ENCODE results near the gene ARHGEF2. TPM values are rescaled to one million over a fixed set of nuclear protein-coding genes. Genes with fewer than 3 reads are reported as not detected.

The ARHGEF2 gene
- total RNA-seq, 1 experiment from 2014 or later: 69.5 TPM

DNA sequence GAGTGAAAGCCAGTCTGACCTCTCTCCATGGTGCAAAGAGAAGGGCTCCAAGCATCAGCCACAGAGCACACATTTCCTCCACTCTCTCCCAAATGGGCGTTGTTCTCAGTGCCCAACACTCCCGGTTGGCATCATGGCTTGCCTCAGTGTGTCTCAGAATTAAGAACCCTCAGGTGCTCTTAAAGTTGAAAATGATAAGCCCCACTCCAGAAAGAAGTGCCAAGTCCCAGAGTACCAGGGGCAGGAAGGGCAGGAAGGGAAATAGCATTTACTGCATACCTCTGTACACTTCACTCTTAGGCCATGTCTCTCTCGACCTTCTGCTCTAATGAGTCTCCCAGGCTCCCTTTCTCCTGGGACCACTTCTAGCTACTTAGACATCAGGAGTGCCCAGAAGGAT is 15.2 kb upstream of the ARHGEF2 start:
- DNase-seq (ENCODE audit: low spot score): no peak
- Mint-ChIP-seq H3K27ac (no peak overlapping the region), H3K9me3 (no peaks in the 10 kb centered on the region), H3K4me1 (peaks cover 10% of the 10 kb centered on the region), H3K4me3 (no peak overlapping the region), H3K27me3 (ENCODE audit: low read depth) (no peaks in the 10 kb centered on the region; the same call in 1 of the 2 replicates), H3K36me3 (no peaks in the 10 kb centered on the region; the same call in 1 of the 2 replicates)
- no peak for ATAC-seq
- POLR2A ChIA-PET: interaction anchor here (0.6 kb wide), 1 partner anchor 15 kb away, joined by 4 read pairs; no protein-coding TSS in a partner anchor
- TF ChIP-seq, protein P1, sequence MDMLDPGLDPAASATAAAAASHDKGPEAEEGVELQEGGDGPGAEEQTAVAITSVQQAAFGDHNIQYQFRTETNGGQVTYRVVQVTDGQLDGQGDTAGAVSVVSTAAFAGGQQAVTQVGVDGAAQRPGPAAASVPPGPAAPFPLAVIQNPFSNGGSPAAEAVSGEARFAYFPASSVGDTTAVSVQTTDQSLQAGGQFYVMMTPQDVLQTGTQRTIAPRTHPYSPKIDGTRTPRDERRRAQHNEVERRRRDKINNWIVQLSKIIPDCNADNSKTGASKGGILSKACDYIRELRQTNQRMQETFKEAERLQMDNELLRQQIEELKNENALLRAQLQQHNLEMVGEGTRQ (CRISPR knock-in tag; IDR thresholded peaks at IDR 0.05): no peak
- TF ChIP-seq JUN (CRISPR knock-in tag; IDR thresholded peaks at IDR 0.05) (no peak), ZNF423 (CRISPR knock-in tag; IDR thresholded peaks at IDR 0.05) (no peak), GTF2I (CRISPR knock-in tag; conservative IDR thresholded peaks at IDR 0.05) (no peak), CBFB (CRISPR knock-in tag; IDR thresholded peaks at IDR 0.05; ENCODE audit: low read depth) (no peak), ETV6 (CRISPR knock-in tag; IDR thresholded peaks at IDR 0.05) (no peak), SMAD4 (CRISPR knock-in tag; IDR thresholded peaks at IDR 0.05) (no peak), ATF1 (CRISPR knock-in tag; IDR thresholded peaks at IDR 0.05) (no peak), ZNF671 (CRISPR knock-in tag; IDR thresholded peaks at IDR 0.05) (no peak), IRF2 (CRISPR knock-in tag; IDR thresholded peaks at IDR 0.05; ENCODE audit: borderline replicate concordance, low read depth) (no peak), SOX15 (CRISPR knock-in tag; IDR thresholded peaks at IDR 0.05) (no peak), RORB (CRISPR knock-in tag; IDR thresholded peaks at IDR 0.05) (no peak), ZBTB21 (CRISPR knock-in tag; IDR thresholded peaks at IDR 0.05; ENCODE audit: borderline replicate concordance) (no peak), CREM (CRISPR knock-in tag; IDR thresholded peaks at IDR 0.05) (no peak), JAZF1 (CRISPR knock-in tag; IDR thresholded peaks at IDR 0.05) (no peak)
- TF ChIP-seq, protein P2, sequence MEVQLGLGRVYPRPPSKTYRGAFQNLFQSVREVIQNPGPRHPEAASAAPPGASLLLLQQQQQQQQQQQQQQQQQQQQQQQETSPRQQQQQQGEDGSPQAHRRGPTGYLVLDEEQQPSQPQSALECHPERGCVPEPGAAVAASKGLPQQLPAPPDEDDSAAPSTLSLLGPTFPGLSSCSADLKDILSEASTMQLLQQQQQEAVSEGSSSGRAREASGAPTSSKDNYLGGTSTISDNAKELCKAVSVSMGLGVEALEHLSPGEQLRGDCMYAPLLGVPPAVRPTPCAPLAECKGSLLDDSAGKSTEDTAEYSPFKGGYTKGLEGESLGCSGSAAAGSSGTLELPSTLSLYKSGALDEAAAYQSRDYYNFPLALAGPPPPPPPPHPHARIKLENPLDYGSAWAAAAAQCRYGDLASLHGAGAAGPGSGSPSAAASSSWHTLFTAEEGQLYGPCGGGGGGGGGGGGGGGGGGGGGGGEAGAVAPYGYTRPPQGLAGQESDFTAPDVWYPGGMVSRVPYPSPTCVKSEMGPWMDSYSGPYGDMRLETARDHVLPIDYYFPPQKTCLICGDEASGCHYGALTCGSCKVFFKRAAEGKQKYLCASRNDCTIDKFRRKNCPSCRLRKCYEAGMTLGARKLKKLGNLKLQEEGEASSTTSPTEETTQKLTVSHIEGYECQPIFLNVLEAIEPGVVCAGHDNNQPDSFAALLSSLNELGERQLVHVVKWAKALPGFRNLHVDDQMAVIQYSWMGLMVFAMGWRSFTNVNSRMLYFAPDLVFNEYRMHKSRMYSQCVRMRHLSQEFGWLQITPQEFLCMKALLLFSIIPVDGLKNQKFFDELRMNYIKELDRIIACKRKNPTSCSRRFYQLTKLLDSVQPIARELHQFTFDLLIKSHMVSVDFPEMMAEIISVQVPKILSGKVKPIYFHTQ (CRISPR knock-in tag; IDR thresholded peaks at IDR 0.05): no peak
- TF ChIP-seq, protein P3, sequence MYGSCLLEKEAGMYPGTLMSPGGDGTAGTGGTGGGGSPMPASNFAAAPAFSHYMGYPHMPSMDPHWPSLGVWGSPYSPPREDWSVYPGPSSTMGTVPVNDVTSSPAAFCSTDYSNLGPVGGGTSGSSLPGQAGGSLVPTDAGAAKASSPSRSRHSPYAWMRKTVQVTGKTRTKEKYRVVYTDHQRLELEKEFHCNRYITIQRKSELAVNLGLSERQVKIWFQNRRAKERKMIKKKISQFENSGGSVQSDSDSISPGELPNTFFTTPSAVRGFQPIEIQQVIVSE (CRISPR knock-in tag; IDR thresholded peaks at IDR 0.05; ENCODE audit: borderline replicate concordance): no peak
- TF ChIP-seq, protein P4, sequence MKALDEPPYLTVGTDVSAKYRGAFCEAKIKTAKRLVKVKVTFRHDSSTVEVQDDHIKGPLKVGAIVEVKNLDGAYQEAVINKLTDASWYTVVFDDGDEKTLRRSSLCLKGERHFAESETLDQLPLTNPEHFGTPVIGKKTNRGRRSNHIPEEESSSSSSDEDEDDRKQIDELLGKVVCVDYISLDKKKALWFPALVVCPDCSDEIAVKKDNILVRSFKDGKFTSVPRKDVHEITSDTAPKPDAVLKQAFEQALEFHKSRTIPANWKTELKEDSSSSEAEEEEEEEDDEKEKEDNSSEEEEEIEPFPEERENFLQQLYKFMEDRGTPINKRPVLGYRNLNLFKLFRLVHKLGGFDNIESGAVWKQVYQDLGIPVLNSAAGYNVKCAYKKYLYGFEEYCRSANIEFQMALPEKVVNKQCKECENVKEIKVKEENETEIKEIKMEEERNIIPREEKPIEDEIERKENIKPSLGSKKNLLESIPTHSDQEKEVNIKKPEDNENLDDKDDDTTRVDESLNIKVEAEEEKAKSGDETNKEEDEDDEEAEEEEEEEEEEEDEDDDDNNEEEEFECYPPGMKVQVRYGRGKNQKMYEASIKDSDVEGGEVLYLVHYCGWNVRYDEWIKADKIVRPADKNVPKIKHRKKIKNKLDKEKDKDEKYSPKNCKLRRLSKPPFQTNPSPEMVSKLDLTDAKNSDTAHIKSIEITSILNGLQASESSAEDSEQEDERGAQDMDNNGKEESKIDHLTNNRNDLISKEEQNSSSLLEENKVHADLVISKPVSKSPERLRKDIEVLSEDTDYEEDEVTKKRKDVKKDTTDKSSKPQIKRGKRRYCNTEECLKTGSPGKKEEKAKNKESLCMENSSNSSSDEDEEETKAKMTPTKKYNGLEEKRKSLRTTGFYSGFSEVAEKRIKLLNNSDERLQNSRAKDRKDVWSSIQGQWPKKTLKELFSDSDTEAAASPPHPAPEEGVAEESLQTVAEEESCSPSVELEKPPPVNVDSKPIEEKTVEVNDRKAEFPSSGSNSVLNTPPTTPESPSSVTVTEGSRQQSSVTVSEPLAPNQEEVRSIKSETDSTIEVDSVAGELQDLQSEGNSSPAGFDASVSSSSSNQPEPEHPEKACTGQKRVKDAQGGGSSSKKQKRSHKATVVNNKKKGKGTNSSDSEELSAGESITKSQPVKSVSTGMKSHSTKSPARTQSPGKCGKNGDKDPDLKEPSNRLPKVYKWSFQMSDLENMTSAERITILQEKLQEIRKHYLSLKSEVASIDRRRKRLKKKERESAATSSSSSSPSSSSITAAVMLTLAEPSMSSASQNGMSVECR (CRISPR knock-in tag; IDR thresholded peaks at IDR 0.05; ENCODE audit: borderline replicate concordance): no peak
- TF ChIP-seq, protein P5, sequence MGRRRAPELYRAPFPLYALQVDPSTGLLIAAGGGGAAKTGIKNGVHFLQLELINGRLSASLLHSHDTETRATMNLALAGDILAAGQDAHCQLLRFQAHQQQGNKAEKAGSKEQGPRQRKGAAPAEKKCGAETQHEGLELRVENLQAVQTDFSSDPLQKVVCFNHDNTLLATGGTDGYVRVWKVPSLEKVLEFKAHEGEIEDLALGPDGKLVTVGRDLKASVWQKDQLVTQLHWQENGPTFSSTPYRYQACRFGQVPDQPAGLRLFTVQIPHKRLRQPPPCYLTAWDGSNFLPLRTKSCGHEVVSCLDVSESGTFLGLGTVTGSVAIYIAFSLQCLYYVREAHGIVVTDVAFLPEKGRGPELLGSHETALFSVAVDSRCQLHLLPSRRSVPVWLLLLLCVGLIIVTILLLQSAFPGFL (CRISPR knock-in tag; IDR thresholded peaks at IDR 0.05; ENCODE audit: borderline replicate concordance): no peak
- CTCF ChIA-PET: interaction anchor here (0.6 kb wide), 1 partner anchor 136 kb away, joined by 3 read pairs; no protein-coding TSS in a partner anchor
